Panc1 (cell line): ENCODE results near the gene PAX2. TPM values are rescaled to one million over a fixed set of nuclear protein-coding genes. Genes with fewer than 3 reads are reported as not detected.

Experiments used
- ATAC-seq: fragments of 200-7000 bp; cut with Tn5 transposase; 2 replicates; pipeline ENCODE4 v1.9.1; 2020; ENCODE audit warnings: mild to moderate bottlenecking, moderate library complexity
- BruUV-seq: library from RNA; stranded (reverse); fragments of 400-500 nt; replicated peaks from 2 replicates; lab custom pipeline; 2021; lab: Mats Ljungman, UMichigan
- CTCF ChIA-PET: fragments of 300-600 bp; sonication (Branson Sonifier 250); formaldehyde crosslinking; loops from one replicate; lab custom pipeline; 2022; ENCODE audit warnings: antibody characterized with exemption; lab: Charles Lee
- POLR2A ChIA-PET: fragments of 300-600 bp; sonication (Branson Sonifier 250); formaldehyde crosslinking; loops from one replicate; lab custom pipeline; 2022; ENCODE audit warnings: antibody characterized with exemption; lab: Charles Lee
- DNase-seq: peaks from one replicate; pipeline ENCODE4 v3.0.0-alpha.2; 2010; ENCODE audit warnings: low read depth, low spot score
- H3K27ac ChIP-seq: 2 replicates; pipeline ENCODE4 v1.5.1; 2011; ENCODE audit warnings: mild to moderate bottlenecking, low read length, inconsistent platforms
- H3K27me3 ChIP-seq: fragments of 200-500 bp; sonication (Bioruptor generic); 2 replicates; pipeline ENCODE4 v1.6.0; 2014; ENCODE audit warnings: low read length, inconsistent platforms; ENCODE audit not compliant: control insufficient read depth, insufficient read depth
- H3K36me3 ChIP-seq: fragments of 200-500 bp; sonication (Bioruptor generic); 2 replicates; pipeline ENCODE4 v1.5.1; 2014; ENCODE audit warnings: inconsistent platforms, mild to moderate bottlenecking, low read length, moderate library complexity; ENCODE audit not compliant: control insufficient read depth, insufficient read depth
- H3K4me1 ChIP-seq: 2 replicates; pipeline ENCODE4 v1.5.1; 2011; ENCODE audit warnings: inconsistent platforms, mild to moderate bottlenecking, low read length, moderate library complexity; ENCODE audit not compliant: control insufficient read depth, insufficient read depth
- H3K4me3 ChIP-seq, 2 experiments: 2 replicates each; pipeline ENCODE4 v1.5.1; 2011 to 2012; ENCODE audit warnings: low read depth in 2 of 2, low read length in 2 of 2, mild to moderate bottlenecking in 2 of 2, inconsistent platforms in 1 of 2, moderate library complexity in 1 of 2
- H3K9me3 ChIP-seq: fragments of 200-500 bp; sonication (Bioruptor generic); 2 replicates; pipeline ENCODE4 v1.5.1; 2014; ENCODE audit warnings: low read depth, mild to moderate bottlenecking, inconsistent platforms, low read length, moderate library complexity; ENCODE audit not compliant: control insufficient read depth, insufficient read depth
- CTCF ChIP-seq: fragments of 450-650 bp; IDR thresholded peaks from 2 replicates; pipeline ENCODE4 v1.5.1; 2017; ENCODE audit warnings: mild to moderate bottlenecking
- POLR2AphosphoS5 ChIP-seq: IDR thresholded peaks from 2 replicates; pipeline ENCODE4 v1.6.1; 2012; ENCODE audit warnings: mild to moderate bottlenecking, low read depth, low read length, moderate library complexity
- REST ChIP-seq, 2 experiments: IDR thresholded peaks; 2 replicates each; pipeline ENCODE4 v1.6.1; 2011 to 2012; ENCODE audit warnings: low read depth in 2 of 2, control low read depth in 1 of 2, low read length in 1 of 2, mild to moderate bottlenecking in 1 of 2, moderate library complexity in 1 of 2; ENCODE audit not compliant: insufficient read depth in 1 of 2
- SIN3A ChIP-seq: IDR thresholded peaks from 2 replicates; pipeline ENCODE4 v1.6.1; 2012; ENCODE audit warnings: low read depth, mild to moderate bottlenecking, low read length, moderate library complexity, borderline replicate concordance; ENCODE audit not compliant: insufficient read depth
- TCF7L2 ChIP-seq: IDR thresholded peaks from 2 replicates; pipeline ENCODE4 v1.6.1; 2011; ENCODE audit warnings: mild to moderate bottlenecking, low read depth, low read length, inconsistent platforms
- in situ Hi-C: cut with HindIII; loops from 2 replicates; pipeline ENCODE4 v1.10.0; 2016; ENCODE audit warnings: low sequenced_read_pairs, low pct_unique_long_range_greater_than_20kb
- intact Hi-C: fragments of 100-400 bp; cut with micrococcal nuclease; formaldehyde crosslinking; loops from one replicate; pipeline ENCODE4 v1.10.0; 2022; ENCODE audit not compliant: unreplicated experiment
- total RNA-seq: library from RNA; stranded (reverse); gene quantifications from one replicate; pipeline ENCODE4 v1.2.1, GENCODE V29; 2021; ENCODE audit not compliant: unreplicated experiment

Gene PAX2
- total RNA-seq, 1 experiment from 2014 or later = 72.3 TPM

- Histone ChIP-seq H3K4me1 (no peaks in the 10 kb centered on the region), H3K36me3 (peaks cover 5% of the 10 kb centered on the region; the same call in 1 of the 2 replicates), H3K27ac (no peak overlapping the region), H3K27me3 (no peaks in the 10 kb centered on the region), H3K9me3 (no peaks in the 10 kb centered on the region), H3K4me3 (no peak overlapping the region)
- in situ Hi-C loops = no loop called here
- no peak for ATAC-seq
- no peak for DNase-seq
- intact Hi-C loops = no loop called here
- BruUV-seq = TSS peak; percentile 83
- TF ChIP-seq SIN3A (no peak), TCF7L2 (no peak), REST (IDR thresholded peaks at IDR 0.05; ENCODE audit: insufficient read depth in 1 of 2, low read depth in 2 of 2, low read length in 1 of 2) (no peak), POLR2AphosphoS5 (no peak), CTCF (no peak)
- ChIA-PET CTCF (interaction anchor here (0.6 kb wide), 1 partner anchor 81 kb away, joined by 3 read pairs; no protein-coding TSS in a partner anchor), POLR2A (no interaction called here)
Observed at GRCh38 chr10:100829097-100829870, 83.9 kb downstream of the PAX2 start.

- no TSS peak for BruUV-seq
- intact Hi-C loops = no loop called here
- DNase-seq (no peak), ATAC-seq (no peak)
- H3K4me3 ChIP-seq = no peak overlapping the region
- no peaks in the 10 kb centered on the region for H3K4me1 ChIP-seq
- H3K9me3 ChIP-seq = no peaks in the 10 kb centered on the region
- no peak overlapping the region for H3K27ac ChIP-seq
- in situ Hi-C loops = no loop called here
- TF ChIP-seq CTCF (no peak), REST (IDR thresholded peaks at IDR 0.05; ENCODE audit: insufficient read depth in 1 of 2, low read depth in 2 of 2, low read length in 1 of 2) (no peak), TCF7L2 (no peak), POLR2AphosphoS5 (no peak), SIN3A (no peak)
- CTCF ChIA-PET = interaction anchor here (0.6 kb wide), 1 partner anchor 481 kb away, joined by 3 read pairs; no protein-coding TSS in a partner anchor
- POLR2A ChIA-PET = no interaction called here
- peaks cover 5% of the 10 kb centered on the region; the same call in 1 of the 2 replicates for H3K36me3 ChIP-seq
- no peaks in the 10 kb centered on the region for H3K27me3 ChIP-seq
Observed at GRCh38 chr10:100829933-100830727, 84.7 kb downstream of the PAX2 start.
